ENCODE measurements around the gene KPNA6.

KPNA6 gene

DNA sequence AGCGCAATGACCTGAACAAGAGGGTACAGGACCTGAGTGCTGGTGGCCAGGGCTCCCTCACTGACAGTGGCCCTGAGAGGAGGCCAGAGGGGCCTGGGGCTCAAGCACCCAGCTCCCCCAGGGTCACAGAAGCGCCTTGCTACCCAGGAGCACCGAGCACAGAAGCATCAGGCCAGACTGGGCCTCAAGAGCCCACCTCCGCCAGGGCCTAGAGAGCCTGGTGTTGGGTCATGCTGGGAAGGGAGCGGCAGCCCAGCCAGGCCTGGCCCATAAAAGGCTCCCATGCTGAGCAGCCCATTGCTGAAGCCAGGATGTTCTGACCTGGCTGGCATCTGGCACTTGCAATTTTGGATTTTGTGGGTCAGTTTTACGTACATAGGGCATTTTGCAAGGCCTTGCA lies 87.1 kb downstream of the KPNA6 start:
- no peak for FAIRE-seq

DNA sequence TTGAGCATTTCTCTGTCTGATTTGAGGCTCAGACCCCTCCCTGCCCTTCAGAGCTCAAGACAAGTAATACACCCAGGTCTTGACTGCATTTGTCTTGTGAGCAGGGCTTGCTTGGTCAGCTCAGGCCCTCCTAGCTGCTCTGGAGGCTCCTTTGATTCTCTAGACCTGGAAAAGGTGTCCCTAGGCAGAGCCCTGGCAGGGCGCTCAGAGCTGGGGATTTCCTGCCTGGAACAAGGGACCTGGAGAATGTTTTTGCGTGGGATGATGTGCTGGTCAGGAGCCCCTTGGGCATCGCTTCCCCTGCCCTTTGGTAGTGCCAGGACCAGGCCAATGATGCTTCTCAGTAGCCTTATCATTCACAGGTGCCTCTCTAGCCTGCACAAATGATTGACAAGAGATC lies 87.7 kb downstream of the KPNA6 start:
- no peak for FAIRE-seq

DNA sequence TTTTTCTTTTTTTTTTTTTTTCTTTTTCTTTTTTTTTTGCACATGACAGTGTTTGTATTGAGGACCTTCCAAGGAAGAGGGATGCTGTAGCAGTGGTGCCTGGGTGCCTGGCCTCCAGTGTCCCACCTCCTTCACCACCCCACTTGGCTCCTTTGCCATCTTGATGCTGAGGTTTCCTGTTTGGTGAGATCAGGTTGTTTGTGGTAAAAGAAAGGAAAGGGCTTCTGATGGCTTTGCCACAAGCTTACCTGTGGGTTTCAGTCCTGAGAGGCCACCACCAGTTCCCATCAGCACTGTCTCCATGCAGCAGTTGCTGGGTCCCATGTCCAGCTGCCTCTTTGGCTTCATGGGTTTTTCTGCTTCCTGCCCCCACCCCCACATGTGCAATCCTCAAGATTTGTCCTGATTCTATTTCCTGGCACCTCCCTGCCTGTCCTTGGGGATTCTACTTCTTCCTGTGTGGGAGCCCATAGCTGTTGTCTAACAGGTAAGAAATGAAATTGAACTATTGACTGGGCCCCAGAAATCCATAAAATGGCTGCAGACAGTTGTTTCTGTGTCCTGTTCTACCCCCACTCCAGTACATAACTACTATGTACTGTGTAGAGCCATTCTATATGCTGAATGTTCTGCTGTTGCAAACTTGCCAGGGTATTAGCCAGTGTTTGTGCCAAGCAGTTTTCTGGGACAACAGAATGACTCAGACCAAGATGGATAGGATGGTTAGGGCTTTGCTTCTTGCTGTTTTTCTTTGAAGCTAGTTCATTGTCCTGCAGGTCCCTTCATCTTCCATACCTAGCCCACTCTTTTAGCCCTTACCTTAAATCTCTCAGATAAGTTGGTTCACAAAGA lies 88.3 kb downstream of the KPNA6 start:
- no peak for FAIRE-seq

DNA sequence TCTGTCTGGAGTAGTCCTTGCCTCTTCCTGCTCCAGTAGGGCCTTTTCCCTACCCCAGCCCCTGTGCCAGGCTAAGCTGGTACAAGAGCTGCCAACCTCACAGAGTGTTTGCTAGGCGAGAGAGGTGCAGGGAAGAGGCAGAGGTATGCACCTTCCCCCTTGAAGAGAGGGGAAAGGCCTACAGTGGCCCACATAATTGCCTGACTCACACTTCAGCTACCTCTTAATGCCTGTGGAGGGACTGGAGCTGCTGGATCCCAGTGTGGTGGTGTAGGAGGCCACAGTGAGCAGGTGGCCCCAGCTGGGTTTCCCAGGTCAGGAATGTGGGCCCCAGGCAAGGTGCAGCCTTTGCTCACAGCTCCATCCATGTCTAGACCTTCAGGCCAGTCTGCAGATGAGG lies 89.2 kb downstream of the KPNA6 start:
- FAIRE-seq: no peak

DNA sequence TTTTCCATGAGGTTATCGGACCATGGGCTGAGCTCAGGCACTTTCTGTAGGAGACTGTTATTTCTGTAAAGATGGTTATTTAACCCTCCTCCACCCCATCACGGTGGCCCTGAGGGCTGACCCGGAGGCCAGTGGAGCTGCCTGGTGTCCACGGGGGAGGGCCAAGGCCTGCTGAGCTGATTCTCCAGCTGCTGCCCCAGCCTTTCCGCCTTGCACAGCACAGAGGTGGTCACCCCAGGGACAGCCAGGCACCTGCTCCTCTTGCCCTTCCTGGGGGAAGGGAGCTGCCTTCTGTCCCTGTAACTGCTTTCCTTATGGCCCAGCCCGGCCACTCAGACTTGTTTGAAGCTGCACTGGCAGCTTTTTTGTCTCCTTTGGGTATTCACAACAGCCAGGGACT lies 90.0 kb downstream of the KPNA6 start:
- no peak for FAIRE-seq

DNA sequence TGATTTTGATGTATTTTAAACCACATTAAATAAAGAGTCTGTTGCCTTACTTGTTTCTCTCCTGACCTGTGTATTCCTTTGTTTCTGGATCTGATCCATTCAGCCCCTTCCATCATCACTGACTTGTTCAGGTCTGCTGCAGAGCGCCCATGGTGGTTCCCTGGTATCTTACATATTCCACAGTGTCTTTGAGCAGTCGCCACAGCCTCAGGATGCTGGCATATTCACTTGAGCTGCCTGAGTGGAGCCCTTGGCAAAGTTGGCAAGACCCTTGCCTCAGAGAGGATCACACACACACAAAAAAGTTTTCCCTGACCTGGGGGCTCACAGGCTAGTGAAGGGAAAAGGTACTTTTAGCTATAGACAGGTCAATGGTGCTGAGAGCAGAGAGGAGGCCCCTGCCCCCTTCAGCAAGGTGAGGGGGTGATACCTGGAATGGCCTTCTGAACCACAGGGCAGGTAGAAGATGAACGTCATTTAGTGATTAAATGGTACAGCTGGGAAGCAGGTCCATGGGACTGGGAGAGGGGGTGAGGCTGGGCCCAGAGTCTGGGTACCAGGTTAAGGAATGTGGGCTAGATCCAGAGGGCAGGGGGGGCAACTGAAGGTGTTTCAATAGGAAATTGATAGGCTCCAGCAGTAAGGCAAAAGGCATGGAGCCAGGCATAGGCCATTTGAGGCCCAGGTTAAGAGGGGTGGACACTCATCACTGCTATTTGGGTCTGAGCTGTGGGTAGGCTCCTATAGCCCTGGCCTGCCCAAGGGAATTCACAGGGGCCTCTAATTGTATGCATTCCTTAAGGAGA lies 90.6 kb downstream of the KPNA6 start:
- FAIRE-seq: no peak

DNA sequence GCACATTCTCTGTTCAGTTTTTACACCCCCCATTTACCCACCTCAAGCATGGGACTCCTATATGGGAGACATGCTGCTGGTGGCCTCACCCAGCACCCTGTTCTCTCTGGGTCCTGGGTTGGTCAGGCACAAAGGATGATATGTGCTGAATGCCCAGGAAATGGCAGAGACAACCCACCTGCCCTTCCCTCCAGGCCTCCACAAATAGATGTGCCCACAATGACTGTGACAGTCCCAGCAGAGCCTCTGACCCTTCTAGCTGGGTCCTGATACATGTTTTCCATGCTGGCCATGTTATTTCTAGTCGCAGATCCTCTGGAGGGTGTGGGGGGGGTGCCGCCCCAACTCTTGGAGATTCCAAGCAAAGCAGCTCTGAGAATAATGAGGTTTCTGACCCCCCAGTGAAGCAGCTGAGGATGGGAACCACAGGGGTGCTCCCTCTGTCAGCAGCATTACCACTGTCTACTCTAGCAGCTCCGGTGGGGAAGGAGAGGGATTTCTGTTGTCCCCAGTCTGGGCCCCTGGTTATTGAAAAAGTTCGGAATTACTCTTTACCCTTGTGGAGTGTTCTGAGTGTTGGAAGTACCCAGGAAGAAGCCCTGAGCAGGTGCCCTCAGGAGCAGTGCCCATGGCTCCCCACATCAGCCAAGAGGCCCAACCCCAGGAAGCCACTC lies 91.3 kb downstream of the KPNA6 start:
- FAIRE-seq: no peak

DNA sequence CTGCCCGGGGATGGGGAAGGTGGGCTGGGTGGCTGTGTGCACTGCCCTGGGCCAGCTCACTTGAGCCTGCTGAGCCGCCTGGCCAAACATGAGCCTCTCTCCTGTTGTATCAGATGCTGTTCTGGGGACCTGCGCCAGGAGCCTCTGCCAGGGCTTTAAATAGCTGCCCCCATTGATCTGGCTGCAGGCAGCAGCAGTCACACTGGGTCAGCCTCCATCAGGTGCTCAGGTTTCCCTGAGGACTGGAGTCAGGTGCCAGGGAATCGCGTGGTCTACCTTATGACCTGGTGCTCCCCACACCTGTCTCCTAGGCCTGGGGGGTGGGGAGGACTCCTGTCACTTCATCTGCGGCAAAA lies 91.8 kb downstream of the KPNA6 start:
- no peak for FAIRE-seq

DNA sequence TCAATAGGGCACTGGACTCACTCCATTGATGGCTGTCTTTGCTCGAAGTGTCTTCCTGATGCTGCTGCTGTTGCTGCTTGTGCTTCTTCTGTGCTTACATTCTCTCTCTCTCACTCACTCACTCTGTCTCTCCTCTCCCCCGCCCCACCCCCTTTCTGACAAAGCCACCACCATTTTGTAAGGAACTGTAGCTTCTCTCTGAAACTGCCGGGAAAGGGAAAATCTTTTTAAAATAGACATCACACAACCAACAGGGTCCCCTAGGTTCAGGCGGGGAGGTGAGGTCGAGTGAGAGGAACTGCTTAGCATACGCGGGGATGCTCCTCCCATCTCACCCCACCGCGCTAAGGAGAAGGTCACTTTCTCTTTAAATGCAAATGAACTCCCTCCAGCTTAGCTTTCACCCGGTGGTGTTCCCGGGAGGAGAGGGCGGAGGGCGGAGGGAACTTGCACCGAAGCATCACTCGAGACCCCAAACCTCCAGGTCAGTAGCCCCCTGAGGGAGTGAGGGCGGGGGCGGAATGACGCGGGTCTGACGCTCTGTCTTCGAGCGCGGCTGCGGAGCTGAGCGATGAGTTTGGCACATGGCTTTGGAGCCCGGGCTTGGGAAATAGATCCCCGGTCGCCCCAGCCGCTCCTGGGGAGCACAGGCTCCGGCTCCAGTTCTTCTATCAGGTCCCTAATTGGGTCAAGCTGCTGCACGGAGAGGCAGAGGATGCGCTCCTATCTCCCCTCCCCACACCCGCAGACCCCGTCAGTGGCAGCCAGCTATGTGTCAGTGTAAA lies 92.6 kb downstream of the KPNA6 start, which contains the start of gene CCDC28B:
CCDC28B (plus strand) TSS at position 370 of the 785 bp plus-strand sequence. CDS start 1,341 bp downstream, outside the sequence.
- no peak for FAIRE-seq

DNA sequence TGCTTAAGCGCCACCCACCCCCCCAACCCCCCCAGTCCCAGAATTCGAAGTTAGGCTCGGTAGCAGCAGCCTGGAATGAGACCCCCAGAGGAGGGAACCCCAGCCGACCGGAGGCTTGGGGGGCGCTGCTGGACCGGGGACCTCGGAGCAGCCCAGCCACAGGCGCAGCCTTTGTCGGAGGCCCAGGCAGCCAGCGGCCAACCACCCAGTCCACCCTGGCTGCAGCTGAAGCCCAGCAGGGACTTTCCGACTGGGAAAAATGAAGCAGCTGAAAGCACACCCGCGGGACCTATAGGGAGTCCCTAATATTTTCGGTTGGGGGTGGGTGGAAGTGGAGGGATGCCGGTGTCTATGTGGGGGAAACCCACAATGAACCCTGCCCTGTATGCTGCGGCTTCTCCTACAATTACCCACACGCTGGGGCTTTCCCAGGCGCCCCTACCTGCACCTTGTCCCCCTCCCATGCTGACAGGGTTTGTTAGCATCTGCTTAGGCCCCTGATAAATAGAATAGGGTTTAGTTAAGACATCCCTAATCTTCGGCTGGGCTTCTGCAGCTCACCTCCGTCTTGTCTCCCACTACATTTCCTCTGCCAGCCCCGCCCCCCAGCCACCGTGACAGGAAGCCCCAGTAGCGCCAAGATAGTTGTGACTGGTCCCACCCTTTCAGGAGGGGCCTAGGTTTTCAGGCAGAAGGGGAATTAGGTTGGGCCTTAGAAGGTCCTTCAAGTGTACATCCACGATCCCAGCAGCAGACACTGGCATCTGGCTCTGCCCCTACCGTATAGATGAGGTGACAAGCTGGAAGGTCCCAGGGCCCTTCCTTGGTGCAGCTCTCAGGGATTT lies 93.4 kb downstream of the KPNA6 start:
- no peak for FAIRE-seq

DNA sequence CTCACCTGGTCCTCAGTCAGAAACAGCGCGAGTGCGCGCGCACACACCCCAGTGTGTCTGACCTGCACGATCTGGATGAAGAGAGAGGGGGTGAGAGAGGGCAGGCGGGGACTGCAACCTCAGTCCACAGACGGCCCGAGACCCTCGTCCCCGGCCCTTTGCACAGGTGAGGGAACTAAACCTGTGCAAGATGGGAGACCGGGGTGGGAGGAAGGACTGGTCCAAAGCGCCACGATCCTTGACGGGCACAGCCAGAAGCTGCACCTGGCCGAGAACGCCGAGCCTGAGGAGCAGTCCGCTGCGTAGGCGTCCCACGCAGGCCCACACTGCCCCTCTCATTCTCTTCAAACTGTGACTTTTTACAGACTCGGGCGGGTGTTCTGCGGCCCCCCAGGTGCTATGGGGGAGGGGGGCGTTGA lies 97.1 kb downstream of the KPNA6 start:
- no peak for FAIRE-seq

DNA sequence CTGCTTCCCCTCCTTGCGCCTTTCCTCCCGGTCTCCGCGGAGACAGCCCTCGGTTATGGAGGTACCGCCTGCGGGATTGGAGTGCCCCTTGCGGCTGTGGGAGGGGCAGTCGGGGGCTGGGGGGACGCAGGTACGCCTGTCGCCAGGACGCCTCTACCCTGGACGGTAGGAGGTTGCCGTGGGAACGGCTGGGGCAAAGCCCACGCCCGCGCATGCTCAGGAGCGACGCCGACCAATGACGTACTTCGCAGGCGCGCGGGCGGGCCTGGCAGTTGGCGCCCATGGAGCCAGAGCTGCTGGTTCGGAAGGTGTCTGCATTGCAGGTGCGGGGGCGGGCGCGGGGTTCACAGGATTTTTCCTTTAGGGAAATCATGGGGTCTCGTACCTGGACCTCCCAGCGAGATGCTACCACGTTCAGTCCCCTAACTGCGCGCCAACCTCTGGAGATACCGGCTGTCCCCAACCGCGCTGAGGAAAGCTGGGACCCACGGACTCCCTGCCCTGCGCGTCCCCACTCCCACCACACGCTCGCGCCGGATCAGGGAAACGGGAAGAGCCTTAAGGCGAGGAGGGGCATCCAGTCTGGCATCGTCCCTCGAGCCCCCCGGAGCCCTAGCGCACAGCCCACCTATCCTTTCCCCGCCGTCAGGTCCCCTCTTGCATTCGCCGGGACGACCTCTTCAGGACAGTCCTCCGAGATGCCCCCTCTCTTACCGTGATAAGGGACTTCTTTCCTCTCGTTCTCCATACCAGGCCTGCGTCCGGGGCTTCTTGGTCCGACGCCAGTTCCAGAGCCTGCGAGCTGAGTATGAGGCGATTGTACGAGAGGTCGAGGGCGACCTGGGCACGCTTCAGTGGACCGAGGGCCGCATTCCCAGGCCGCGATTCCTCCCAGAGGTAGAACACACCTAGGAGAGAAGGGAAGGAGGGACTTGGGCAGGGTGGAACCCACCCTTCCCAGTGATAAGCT lies 97.8 kb downstream of the KPNA6 start, which contains the start of gene IQCC:
IQCC (plus strand) TSS at position 271 of the 970 bp plus-strand sequence; CDS start at position 282, 11 bp downstream.
- FAIRE-seq: no peak

DNA sequence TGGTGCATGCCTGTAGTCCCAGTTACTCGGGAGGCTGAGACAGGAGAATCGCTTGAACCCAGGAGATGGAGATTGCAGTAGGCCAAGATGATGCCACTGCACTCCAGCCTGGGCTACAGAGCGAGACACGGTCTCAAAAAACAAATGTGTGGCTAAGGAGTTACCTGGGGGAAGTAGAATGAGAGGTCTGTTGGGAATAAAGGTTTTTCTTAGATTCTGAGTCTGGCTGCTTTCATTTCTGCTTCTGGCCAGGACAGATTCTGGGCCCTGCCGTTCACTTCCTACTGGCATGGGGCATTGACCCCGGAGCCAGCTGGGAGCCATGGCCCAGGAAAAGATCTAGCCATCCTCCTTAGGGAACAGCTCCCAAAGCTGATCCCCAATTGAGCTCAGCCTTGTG lies 100.6 kb downstream of the KPNA6 start:
- no peak for FAIRE-seq

DNA sequence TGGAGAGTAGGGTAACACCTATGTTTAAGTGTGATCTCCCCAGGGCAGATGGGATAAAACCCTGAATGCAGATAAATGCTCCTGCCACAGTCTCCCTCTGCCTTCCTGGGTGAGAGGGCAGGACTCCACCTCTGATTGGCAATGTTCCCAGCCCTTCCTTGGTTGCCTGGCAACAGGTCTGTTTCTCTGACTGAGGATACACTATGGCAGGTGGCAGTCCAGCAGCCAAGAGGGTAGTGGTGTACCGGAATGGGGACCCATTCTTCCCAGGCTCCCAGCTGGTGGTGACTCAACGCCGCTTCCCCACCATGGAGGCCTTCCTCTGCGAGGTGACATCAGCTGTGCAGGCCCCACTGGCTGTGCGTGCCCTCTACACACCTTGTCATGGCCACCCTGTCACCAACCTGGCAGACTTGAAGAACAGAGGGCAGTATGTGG lies 101.1 kb downstream of the KPNA6 start, which contains the start of gene DCDC2B:
DCDC2B (plus strand) TSS at position 199 of the 438 bp plus-strand sequence; CDS start at position 204, 5 bp downstream.
- FAIRE-seq: no peak

DNA sequence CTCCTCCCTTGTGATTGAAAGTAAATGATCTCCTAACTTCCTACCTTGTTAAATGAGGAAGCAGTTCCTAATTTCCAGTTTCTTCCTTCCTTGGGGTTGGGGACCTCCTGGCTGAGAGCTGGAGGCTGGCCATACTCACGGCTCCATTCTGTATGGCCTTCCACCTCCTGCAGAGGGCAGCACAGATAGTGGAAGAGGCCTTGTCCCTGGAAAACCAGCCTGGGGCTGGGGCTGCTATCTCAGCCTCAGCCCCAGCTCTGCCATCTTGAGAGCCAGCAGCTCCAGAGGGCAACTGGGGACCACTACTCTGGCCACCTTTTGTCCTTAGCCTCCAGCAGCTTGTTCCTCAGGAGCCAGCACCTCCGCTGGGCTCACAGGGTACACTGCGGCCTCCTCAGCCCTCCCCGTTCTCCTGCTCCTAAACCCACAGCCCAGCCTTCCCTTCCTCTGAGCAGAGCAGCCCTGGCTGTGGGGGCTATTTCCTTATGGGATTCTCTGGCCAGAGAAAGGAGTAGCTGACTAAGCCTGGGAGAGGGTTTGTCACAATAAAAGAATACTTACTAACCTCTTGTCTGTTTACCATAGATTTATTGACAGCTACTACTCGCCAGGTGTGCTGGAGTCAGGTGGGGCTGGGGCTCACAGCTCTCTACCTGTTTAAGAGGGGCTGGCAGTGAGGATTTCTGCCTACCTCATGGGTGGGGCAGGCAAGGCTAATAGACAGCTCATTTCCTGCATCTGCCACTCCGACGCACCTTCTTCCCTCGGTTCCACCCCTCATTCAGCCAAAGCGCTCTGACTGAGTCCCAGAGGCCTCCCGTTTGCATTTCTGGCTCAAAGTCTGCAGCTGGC lies 108.0 kb downstream of the KPNA6 start:
- FAIRE-seq: no peak

DNA sequence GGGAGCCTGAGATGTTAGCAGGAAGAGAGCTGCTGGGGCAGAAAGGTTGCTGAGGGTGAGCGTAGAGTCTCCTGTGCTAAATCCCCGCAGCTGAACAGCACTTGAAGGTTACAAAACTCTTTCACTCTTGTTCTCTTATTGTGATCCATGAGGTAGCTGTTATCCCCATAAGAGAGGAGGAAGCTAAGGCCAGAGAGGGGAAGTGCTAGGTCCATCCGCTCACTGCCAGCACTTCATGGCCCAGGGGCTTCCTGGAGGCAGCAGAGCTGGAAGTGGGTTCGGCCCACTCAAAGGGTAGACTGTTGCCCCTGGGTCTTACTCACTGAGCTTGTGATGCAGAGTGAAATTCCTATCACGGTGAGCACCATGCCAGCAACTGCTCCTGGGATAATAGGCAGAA lies 108.7 kb downstream of the KPNA6 start:
- FAIRE-seq: no peak

DNA sequence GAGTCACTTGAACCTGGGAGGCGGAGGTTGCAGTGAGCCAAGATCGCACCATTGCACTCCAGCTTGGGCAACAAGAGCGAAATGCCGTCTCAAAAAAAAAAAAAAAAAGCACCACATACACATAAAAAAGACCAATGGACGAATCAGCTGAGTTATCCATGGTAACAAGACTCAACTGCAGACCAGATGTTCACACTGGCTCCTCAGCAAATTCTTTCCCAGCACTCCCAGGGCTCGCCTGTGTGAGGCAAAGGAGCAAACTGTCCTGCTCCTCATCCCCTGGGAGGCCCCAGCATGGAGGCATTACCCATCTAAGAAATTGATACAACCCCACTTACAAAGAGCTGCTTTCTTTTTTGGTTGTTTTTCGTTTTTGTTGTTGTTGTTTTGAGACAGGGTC lies 111.2 kb downstream of the KPNA6 start:
- FAIRE-seq: no peak

DNA sequence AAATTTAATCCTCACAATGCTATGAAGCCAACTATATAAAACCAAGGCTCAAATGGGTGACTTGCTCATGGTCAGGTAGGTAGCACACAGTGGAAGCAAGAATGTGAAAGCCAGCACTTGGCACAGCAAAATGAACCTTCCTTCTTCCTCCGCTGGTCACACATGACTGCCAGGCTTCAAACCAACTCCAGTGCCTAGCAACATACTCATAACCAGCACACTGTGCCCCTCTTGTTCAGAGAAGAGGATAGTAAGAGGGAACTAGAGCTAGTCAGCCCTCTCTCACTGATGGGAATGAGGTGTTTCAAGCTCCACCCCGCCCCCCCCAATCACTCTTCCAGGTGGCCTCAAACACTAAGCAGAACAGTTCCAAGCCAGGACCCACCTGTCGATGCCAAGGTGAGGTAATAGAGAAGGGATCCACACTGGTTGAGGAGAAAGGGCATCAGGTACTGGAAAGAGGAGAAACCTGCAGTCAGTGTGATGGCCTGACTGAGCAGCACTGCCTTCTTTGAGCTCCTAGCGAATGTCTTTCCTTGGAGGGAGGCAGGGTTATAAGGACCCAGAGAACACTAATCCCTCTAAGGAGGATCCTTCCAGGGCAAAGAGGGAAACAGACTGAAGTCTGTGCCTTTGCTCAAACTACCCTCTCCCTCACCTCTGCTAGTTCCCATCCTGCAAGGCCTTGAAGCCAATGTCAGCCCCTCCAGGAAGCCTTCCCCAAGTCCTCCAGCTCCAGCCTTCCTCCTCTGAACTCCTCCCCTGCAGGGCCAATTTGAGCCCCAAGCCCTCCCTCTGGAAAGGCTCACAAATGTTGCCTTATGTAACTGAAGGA lies 113.1 kb downstream of the KPNA6 start:
- FAIRE-seq: no peak
